ENCODE results near the gene ARGFX. TPM values are rescaled to one million over a fixed set of nuclear protein-coding genes. Genes with fewer than 3 reads are reported as not detected.

ARGFX gene
- not detected in 2 replicates for total RNA-seq

DNA sequence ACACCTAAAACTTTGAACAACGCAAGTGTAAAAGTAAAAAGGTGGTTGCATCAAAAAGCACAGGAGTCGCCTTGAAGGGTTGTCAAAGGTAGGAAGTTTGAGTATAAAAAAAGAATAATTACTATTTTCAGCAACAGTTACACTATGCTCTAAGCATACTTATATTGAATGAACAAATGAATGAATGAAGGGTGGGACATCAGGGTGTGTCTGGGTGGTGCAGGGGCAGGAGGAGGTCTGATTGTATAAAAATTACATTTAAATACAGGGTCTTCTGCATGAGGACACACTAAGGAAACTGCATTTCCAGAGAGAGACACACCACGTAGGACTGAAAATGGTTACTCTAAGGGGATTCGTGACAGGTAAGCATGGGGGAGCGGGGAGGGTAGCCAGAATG is at the start of gene ARGFX:
Gene ARGFX (plus strand): TSS at position 301 of the 400 bp plus-strand sequence. CDS start 2,765 bp downstream, outside the sequence.

GRCh38 chr3:121545574-121546455 is 21.9 kb upstream of the ARGFX start, which contains the start of gene POLQ:
Gene POLQ (minus strand): TSS chr3:121545988. CDS start chr3:121545877, 111 bp downstream.

DNA sequence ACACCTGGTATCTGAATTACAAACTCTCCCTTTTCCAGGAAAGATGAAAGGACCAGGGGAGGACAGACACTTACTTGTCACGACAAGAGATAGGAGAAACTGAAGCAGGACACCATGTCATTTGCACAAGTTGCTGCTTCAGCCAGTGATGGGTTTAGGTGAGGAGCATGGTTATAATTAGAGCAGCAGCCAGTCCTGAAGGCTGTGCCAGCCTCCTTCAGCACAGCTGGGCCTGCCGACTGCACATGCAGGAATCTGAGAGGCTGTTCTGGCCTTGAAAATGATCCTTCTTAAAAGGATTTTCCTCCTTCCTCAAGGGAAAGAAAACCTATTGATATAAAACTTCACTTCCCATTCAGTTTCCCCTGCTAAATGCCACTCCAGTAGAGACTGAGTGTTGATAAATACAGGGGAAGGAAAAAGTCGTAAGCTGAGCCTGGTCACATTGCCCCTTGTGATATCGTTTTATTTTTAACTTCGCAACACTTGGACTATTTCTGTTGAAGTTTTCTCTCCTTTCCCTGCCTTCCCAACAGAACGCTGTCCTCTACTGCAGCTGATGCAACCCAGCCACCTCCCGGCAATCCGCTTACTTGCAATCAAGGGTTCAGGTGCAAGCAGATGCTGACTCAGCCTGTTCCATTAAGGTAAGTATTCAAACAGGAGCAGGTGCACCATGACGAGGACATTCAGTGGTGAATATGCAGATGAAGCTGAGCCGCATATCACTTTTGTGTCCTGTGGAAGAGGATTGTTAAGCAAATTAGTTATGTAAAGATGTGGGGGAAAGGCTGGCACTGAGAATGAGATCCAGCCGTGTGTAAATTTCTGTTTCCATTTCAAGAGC is 25.3 kb downstream of the ARGFX start, which contains the start of gene FBXO40:
Gene FBXO40 (plus strand): TSS at position 524 of the 847 bp plus-strand sequence. CDS start 27,197 bp downstream, outside the sequence.

Other genes starting within 250 kb of the ARGFX start
- gene POLQ, start 22.0 kb upstream of the ARGFX start, total RNA-seq = 1.0 and 5.9 TPM in 2 replicates
- not detected in 2 replicates for gene FBXO40, start 25.4 kb downstream of the ARGFX start, total RNA-seq
- 0.49 and 0.51 TPM in 2 replicates for gene HCLS1, start 93.0 kb downstream of the ARGFX start, total RNA-seq
- gene GOLGB1, start 181.8 kb downstream of the ARGFX start, total RNA-seq = 7.8 and 16.7 TPM in 2 replicates

Measured in mesangial cell (primary cell).